Suprapubic skin (tissue), 4 donors: ENCODE data around the gene PSMG4. TPM values are rescaled to one million over a fixed set of nuclear protein-coding genes. Genes with fewer than 3 reads are reported as not detected.

Source experiments
- DNase-seq, 2 donors: peaks; one replicate each; pipeline ENCODE4 v3.0.0-alpha.2; 2019; ENCODE audit warnings: low spot score in 2 of 2
- H3K27ac ChIP-seq: fragments of 200-600 bp; sonication (generic); one replicate; pipeline ENCODE4 v1.5.1; 2019
- H3K27me3 ChIP-seq: fragments of 200-600 bp; sonication (generic); one replicate; pipeline ENCODE4 v1.5.1; 2019
- H3K36me3 ChIP-seq: fragments of 200-600 bp; sonication (generic); one replicate; pipeline ENCODE4 v1.5.1; 2019
- H3K4me1 ChIP-seq: fragments of 200-600 bp; sonication (generic); one replicate; pipeline ENCODE4 v1.5.1; 2019
- H3K4me3 ChIP-seq: fragments of 200-600 bp; sonication (generic); one replicate; pipeline ENCODE4 v1.5.1; 2019; ENCODE audit warnings: mild to moderate bottlenecking
- H3K9me3 ChIP-seq: fragments of 200-600 bp; sonication (generic); one replicate; pipeline ENCODE4 v1.5.1; 2019
- CTCF ChIP-seq, 2 donors: fragments of 200-600 bp in 1 of 2; fragments of 450-650 bp in 1 of 2; sonication (generic) in 1 of 2; IDR thresholded peaks; one replicate each; pipeline ENCODE4 v1.5.1; 2016 to 2019; ENCODE audit warnings: antibody characterized with exemption in 2 of 2, mild to moderate bottlenecking in 1 of 2, moderate library complexity in 1 of 2
- EP300 ChIP-seq: sonication (generic); formaldehyde crosslinking; IDR thresholded peaks from one replicate; pipeline ENCODE4 v1.6.1; 2017; ENCODE audit warnings: antibody characterized with exemption
- POLR2A ChIP-seq, 2 donors: fragments of 450-650 bp; IDR thresholded peaks; one replicate each; pipeline ENCODE4 v1.6.1; 2017; ENCODE audit warnings: antibody characterized with exemption in 2 of 2, mild to moderate bottlenecking in 2 of 2, moderate library complexity in 2 of 2
- POLR2AphosphoS5 ChIP-seq, 3 donors: sonication (generic); formaldehyde crosslinking; IDR thresholded peaks; one replicate each; pipeline ENCODE4 v1.6.1; 2017; ENCODE audit warnings: antibody characterized with exemption in 3 of 3
- WGBS: methylation state at CpG from one replicate; pipeline ENCODE4 v1.1.5; 2018; 5-methylcytosine and 5-hydroxymethylcytosine counted together
- total RNA-seq, 4 donors: library from RNA; depleted of rRNA; stranded (reverse); fragments of >200 nt; gene quantifications; one replicate each; pipeline ENCODE4 v1.1.0, GENCODE V29; 2016

The PSMG4 gene
- total RNA-seq, 4 donors from 2014 or later: 11.4 to 32.6 (median 21.1) TPM

- DNase-seq: peak; percentile 17 to 49
- Histone ChIP-seq H3K4me1 (peaks cover 4% of the 10 kb centered on the region), H3K9me3 (no peaks in the 10 kb centered on the region), H3K27me3 (no peaks in the 10 kb centered on the region), H3K27ac (no peak overlapping the region), H3K4me3 (no peak overlapping the region), H3K36me3 (peaks cover 35% of the 10 kb centered on the region)
- WGBS: 48% methylated on average over 9 of the region's 9 CpGs
- TF ChIP-seq CTCF (IDR thresholded peaks at IDR 0.05): no peak
- TF ChIP-seq EP300: no peak
- TF ChIP-seq POLR2A (IDR thresholded peaks at IDR 0.05): no peak
- TF ChIP-seq POLR2AphosphoS5 (IDR thresholded peaks at IDR 0.05): no peak
Measured at GRCh38 chr6:3287308-3287707, 28.6 kb downstream of the PSMG4 start.

- no peak overlapping the region for H3K27ac ChIP-seq
- no peaks in the 10 kb centered on the region for H3K9me3 ChIP-seq
- no peaks in the 10 kb centered on the region for H3K27me3 ChIP-seq
- no peak overlapping the region for H3K4me3 ChIP-seq
- H3K4me1 ChIP-seq: peaks cover 4% of the 10 kb centered on the region
- peaks cover 35% of the 10 kb centered on the region for H3K36me3 ChIP-seq
- TF ChIP-seq CTCF (IDR thresholded peaks at IDR 0.05): no peak
- TF ChIP-seq POLR2A (IDR thresholded peaks at IDR 0.05): no peak
- no peak for TF ChIP-seq EP300
- TF ChIP-seq POLR2AphosphoS5 (IDR thresholded peaks at IDR 0.05): no peak
- WGBS: 82% methylated on average over 17 of the region's 17 CpGs
- DNase-seq: peak; percentile 58 to 71
Measured at GRCh38 chr6:3287976-3288707, 29.4 kb downstream of the PSMG4 start.

- Histone ChIP-seq H3K4me3 (no peak overlapping the region), H3K27ac (no peak overlapping the region), H3K27me3 (no peaks in the 10 kb centered on the region), H3K36me3 (peaks cover 28% of the 10 kb centered on the region), H3K4me1 (peaks cover 4% of the 10 kb centered on the region), H3K9me3 (no peaks in the 10 kb centered on the region)
- 79% methylated on average over 12 of the region's 21 CpGs for WGBS
- DNase-seq: peak; percentile 52 to 78
- TF ChIP-seq POLR2A (IDR thresholded peaks at IDR 0.05): no peak
- no peak for TF ChIP-seq CTCF (IDR thresholded peaks at IDR 0.05)
- TF ChIP-seq EP300: no peak
- TF ChIP-seq POLR2AphosphoS5 (IDR thresholded peaks at IDR 0.05): no peak
Measured at GRCh38 chr6:3288711-3289663, 30.2 kb downstream of the PSMG4 start.

GRCh38 chr6:3289664-3290055 lies 30.9 kb downstream of the PSMG4 start:
- DNase-seq: no peak
- Histone ChIP-seq H3K9me3 (no peaks in the 10 kb centered on the region), H3K4me1 (peaks cover 4% of the 10 kb centered on the region), H3K4me3 (no peak overlapping the region), H3K27me3 (no peaks in the 10 kb centered on the region), H3K36me3 (peaks cover 26% of the 10 kb centered on the region), H3K27ac (no peak overlapping the region)
- TF ChIP-seq POLR2AphosphoS5 (IDR thresholded peaks at IDR 0.05) (no peak), EP300 (no peak), POLR2A (IDR thresholded peaks at IDR 0.05) (no peak), CTCF (IDR thresholded peaks at IDR 0.05) (no peak)
- 85% methylated on average over 7 of the region's 7 CpGs for WGBS
